ENCODE data around the gene YY1.
A peak's percentile ranks its signal among the peaks of the same experiment; 100 is the strongest.

GRCh38 chr14:100192672-100193416 is 46.1 kb upstream of the YY1 start:
- TF ChIP-seq CTCF (IDR thresholded peaks at IDR 0.05) (peak; percentile 77 to 91 (median 84)), POLR2A (IDR thresholded peaks at IDR 0.05) (no peak), POLR2AphosphoS5 (IDR thresholded peaks at IDR 0.05; ENCODE audit: insufficient read depth in 1 of 2, low read depth in 1 of 2) (peak; percentile 84 to 91)

Measured in vagina (tissue), 2 donors.